ENCODE measurements around the gene FAM124A. TPM values are rescaled to one million over a fixed set of nuclear protein-coding genes. Genes with fewer than 3 reads are reported as not detected.

FAM124A gene
- total RNA-seq, 3 donors from 2014 or later (not counting 1 experiment from before 2014, with no cell fraction given): not detected

GRCh38 chr13:51261610-51262249 is 39.5 kb downstream of the FAM124A start:
- Histone ChIP-seq H3K27ac (ENCODE audit: low read length) (no peak overlapping the region), H3K9me3 (ENCODE audit: control insufficient read depth, insufficient read depth, low read length) (no peaks in the 10 kb centered on the region), H3K4me1 (ENCODE audit: control insufficient read depth, insufficient read depth, low read length) (no peaks in the 10 kb centered on the region), H3K36me3 (ENCODE audit: control insufficient read depth, insufficient read depth, low read length) (no peaks in the 10 kb centered on the region), H3K27me3 (ENCODE audit: control insufficient read depth, insufficient read depth, low read length) (no peaks in the 10 kb centered on the region), H3K4me3 (ENCODE audit: low read length) (no peak overlapping the region)
- TF ChIP-seq, protein P1, sequence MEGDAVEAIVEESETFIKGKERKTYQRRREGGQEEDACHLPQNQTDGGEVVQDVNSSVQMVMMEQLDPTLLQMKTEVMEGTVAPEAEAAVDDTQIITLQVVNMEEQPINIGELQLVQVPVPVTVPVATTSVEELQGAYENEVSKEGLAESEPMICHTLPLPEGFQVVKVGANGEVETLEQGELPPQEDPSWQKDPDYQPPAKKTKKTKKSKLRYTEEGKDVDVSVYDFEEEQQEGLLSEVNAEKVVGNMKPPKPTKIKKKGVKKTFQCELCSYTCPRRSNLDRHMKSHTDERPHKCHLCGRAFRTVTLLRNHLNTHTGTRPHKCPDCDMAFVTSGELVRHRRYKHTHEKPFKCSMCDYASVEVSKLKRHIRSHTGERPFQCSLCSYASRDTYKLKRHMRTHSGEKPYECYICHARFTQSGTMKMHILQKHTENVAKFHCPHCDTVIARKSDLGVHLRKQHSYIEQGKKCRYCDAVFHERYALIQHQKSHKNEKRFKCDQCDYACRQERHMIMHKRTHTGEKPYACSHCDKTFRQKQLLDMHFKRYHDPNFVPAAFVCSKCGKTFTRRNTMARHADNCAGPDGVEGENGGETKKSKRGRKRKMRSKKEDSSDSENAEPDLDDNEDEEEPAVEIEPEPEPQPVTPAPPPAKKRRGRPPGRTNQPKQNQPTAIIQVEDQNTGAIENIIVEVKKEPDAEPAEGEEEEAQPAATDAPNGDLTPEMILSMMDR (IDR thresholded peaks at IDR 0.05): no peak
- Mint-ChIP-seq H3K36me3 (no peaks in the 10 kb centered on the region), H3K9me3 (no peaks in the 10 kb centered on the region), H3K27ac (no peak overlapping the region), H3K27me3 (ENCODE audit: low read depth in 2 of 2) (no peaks in the 10 kb centered on the region), H3K4me3 (no peak overlapping the region), H3K4me1 (no peaks in the 10 kb centered on the region)
- intact Hi-C loops (cut with micrococcal nuclease): no loop called here
- no peak for ATAC-seq
- no peak for DNase-seq
- 80% methylated on average over 4 of the region's 5 CpGs for WGBS (ENCODE audit: insufficient coverage)

- Mint-ChIP-seq H3K4me3 (no peak overlapping the region), H3K27me3 (ENCODE audit: low read depth in 2 of 2) (no peaks in the 10 kb centered on the region), H3K9me3 (no peaks in the 10 kb centered on the region), H3K27ac (no peak overlapping the region), H3K4me1 (no peaks in the 10 kb centered on the region), H3K36me3 (no peaks in the 10 kb centered on the region)
- no peak for ATAC-seq
- Histone ChIP-seq H3K27ac (ENCODE audit: low read length) (no peak overlapping the region), H3K27me3 (ENCODE audit: control insufficient read depth, insufficient read depth, low read length) (no peaks in the 10 kb centered on the region), H3K4me3 (ENCODE audit: low read length) (no peak overlapping the region), H3K4me1 (ENCODE audit: control insufficient read depth, insufficient read depth, low read length) (no peaks in the 10 kb centered on the region), H3K36me3 (ENCODE audit: control insufficient read depth, insufficient read depth, low read length) (no peaks in the 10 kb centered on the region), H3K9me3 (ENCODE audit: control insufficient read depth, insufficient read depth, low read length) (no peaks in the 10 kb centered on the region)
- 94% methylated on average over 8 of the region's 8 CpGs for WGBS (ENCODE audit: insufficient coverage)
- DNase-seq: no peak
- intact Hi-C loops (cut with micrococcal nuclease): no loop called here
- TF ChIP-seq, protein P1 (IDR thresholded peaks at IDR 0.05): no peak
Observed at GRCh38 chr13:51262501-51263211, 40.5 kb downstream of the FAM124A start.

DNA sequence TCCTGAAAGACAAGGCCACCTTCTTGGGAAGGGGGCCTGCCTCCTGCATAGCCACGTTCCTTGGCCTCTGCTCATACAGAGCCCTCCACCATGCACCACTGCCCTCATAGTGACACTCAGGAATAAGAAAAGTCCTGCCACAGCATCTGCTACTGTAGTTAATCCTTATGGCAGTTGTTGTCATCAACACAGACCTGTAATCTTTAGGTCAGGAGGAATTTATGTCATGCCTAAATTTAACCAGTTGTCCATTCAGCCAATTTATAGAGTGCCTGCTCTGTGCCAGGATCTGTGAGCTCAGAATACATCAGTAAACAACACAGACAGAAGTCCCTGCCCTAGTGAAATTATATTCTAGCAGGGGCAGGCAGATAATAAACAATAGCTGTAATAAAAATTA is 44.4 kb downstream of the FAM124A start:
- no peaks in the 10 kb centered on the region for H3K4me1 ChIP-seq (ENCODE audit: control insufficient read depth, insufficient read depth, low read length)
- ATAC-seq: no peak
- Mint-ChIP-seq H3K4me3 (no peak overlapping the region), H3K27me3 (ENCODE audit: low read depth in 2 of 2) (no peaks in the 10 kb centered on the region), H3K36me3 (no peaks in the 10 kb centered on the region), H3K27ac (no peak overlapping the region), H3K9me3 (no peaks in the 10 kb centered on the region), H3K4me1 (no peaks in the 10 kb centered on the region)
- no peaks in the 10 kb centered on the region for H3K36me3 ChIP-seq (ENCODE audit: control insufficient read depth, insufficient read depth, low read length)
- DNase-seq: no peak
- H3K9me3 ChIP-seq (ENCODE audit: control insufficient read depth, insufficient read depth, low read length): no peaks in the 10 kb centered on the region
- TF ChIP-seq, protein P1 (IDR thresholded peaks at IDR 0.05): no peak
- H3K27me3 ChIP-seq (ENCODE audit: control insufficient read depth, insufficient read depth, low read length): no peaks in the 10 kb centered on the region
- no peak overlapping the region for H3K27ac ChIP-seq (ENCODE audit: low read length)
- intact Hi-C loops (cut with micrococcal nuclease): no loop called here
- 89% methylated on average over 1 of the region's 1 CpG for WGBS (ENCODE audit: insufficient coverage)
- no peak overlapping the region for H3K4me3 ChIP-seq (ENCODE audit: low read length)

Data from natural killer cell (primary cell).